Aorta (tissue), 5 donors: ENCODE results near the gene HK3. TPM values are rescaled to one million over a fixed set of nuclear protein-coding genes. Genes with fewer than 3 reads are reported as not detected.

ENCODE experiments used
- ATAC-seq: fragments of 200-7000 bp; cut with Tn5 transposase; one replicate; pipeline ENCODE4 v1.9.1; 2022; ENCODE audit warnings: moderate library complexity; ENCODE audit not compliant: low FRiP score
- DNase-seq, 2 donors: peaks; one replicate each; pipeline ENCODE4 v3.0.0-alpha.2; 2020
- H3K27ac ChIP-seq, 2 donors: one replicate each; pipeline ENCODE4 v1.5.1; 2013; ENCODE audit warnings: low read length in 2 of 2, mild to moderate bottlenecking in 2 of 2, moderate library complexity in 2 of 2, control low read depth in 1 of 2, inconsistent platforms in 1 of 2, low read depth in 1 of 2
- H3K27me3 ChIP-seq, 2 donors: one replicate each; pipeline ENCODE4 v1.6.1; 2013; ENCODE audit warnings: control low read depth in 1 of 2, low read length in 1 of 2, mild to moderate bottlenecking in 1 of 2, moderate library complexity in 1 of 2; ENCODE audit not compliant: insufficient read depth in 2 of 2, control insufficient read depth in 1 of 2
- H3K36me3 ChIP-seq, 2 donors: one replicate each; pipeline ENCODE4 v1.6.1; 2013; ENCODE audit warnings: control low read depth in 1 of 2, low read length in 1 of 2, mild to moderate bottlenecking in 1 of 2; ENCODE audit not compliant: insufficient read depth in 2 of 2, control insufficient read depth in 1 of 2
- H3K4me1 ChIP-seq, 2 donors: one replicate each; pipeline ENCODE4 v1.6.1; 2013; ENCODE audit warnings: low read length in 2 of 2, control low read depth in 1 of 2, mild to moderate bottlenecking in 1 of 2, moderate library complexity in 1 of 2; ENCODE audit not compliant: insufficient read depth in 2 of 2, control insufficient read depth in 1 of 2
- H3K4me3 ChIP-seq, 2 donors: one replicate each; pipeline ENCODE4 v1.5.1; 2013; ENCODE audit warnings: low read length in 2 of 2, control low read depth in 1 of 2, mild to moderate bottlenecking in 1 of 2
- H3K9me3 ChIP-seq: one replicate; pipeline ENCODE4 v1.6.1; 2013; ENCODE audit warnings: mild to moderate bottlenecking, low read length; ENCODE audit not compliant: control insufficient read depth
- WGBS, 2 donors: extraction: QIAGEN DNeasy Blood & Tissue Kit; methylation state at CpG; one replicate each; pipeline ENCODE4 v1.1.7; 2013; 5-methylcytosine and 5-hydroxymethylcytosine counted together
- intact Hi-C, 2 donors: fragments of 100-400 bp; cut with DNase I; formaldehyde crosslinking; loops; one replicate each; pipeline versions ENCODE4 v1.14.2 to v1.15.0; 2022
- polyA plus RNA-seq, 2 donors: library from polyadenylated mRNA; stranded (reverse); fragments of 200-250 nt; gene quantifications; one replicate each; pipeline ENCODE4 v1.2.3, GENCODE V29; 2013
- total RNA-seq, 2 donors: library from RNA; stranded (reverse); fragmentation: NEBNext Ultra II Directional; extraction: Animal tissue kit (Norgen Biotek cat#: 25700); gene quantifications; one replicate each; pipeline ENCODE4 v1.2.1, GENCODE V29; 2021
- donor health status: healthy with polysubstance abuse.
- donor health status: Bipolar disorder and iron deficiency.
- donor health status: DM: no; HTN: no; CAD: no.
- donor health status: DM: no; HTN: no; CAD: no.
- donor health status: DM: yes; HTN: yes; CAD: no.

The HK3 gene
- total and polyA plus RNA-seq, 4 donors, result 7.9 to 38.8 (median 17.9) TPM

DNA sequence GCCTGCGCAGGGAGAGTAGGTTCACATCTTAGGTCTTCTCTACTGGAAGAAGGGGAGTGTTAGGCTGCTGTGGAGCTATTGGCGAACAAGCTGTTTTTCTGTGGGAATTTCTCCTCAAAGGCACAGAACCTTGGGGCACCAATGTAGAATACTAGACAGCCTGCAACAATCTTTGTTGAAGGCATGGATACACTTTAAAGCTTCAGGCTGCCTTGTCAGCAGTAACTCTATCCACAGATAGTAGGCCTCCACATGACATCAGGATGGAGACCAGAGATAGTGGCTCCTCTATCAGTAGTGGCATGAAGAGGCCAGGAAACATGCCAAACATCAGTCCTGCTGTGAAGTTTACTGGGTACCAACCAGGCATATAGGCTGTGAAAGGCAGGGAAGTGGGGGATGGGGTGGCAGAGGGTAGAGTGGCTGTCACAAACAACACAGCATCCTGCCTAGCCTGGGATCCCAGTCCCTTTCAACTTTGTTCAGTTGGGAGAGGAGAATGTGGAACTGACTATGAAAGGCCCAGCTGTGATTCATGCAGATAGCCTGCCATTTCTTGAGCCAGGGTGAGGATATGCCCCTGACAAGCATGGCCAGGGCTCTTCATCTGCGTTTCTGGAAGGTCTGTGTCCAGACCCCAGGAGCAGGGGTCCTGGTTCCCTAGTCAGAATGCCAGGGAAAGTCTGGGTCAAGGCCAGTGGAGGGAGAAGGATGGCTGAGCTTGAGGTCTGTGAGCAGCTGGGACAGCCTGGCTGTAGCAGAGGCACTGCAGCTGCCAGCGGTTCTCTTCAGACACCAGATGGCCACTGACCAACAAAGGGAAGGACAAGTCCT, 1.0 kb upstream of the HK3 start:
- ATAC-seq (no peak), DNase-seq (no peak)
- Histone ChIP-seq H3K27ac (no peak overlapping the region), H3K27me3 (no peaks in the 10 kb centered on the region), H3K4me1 (no peaks in the 10 kb centered on the region), H3K4me3 (no peak overlapping the region), H3K9me3 (no peaks in the 10 kb centered on the region), H3K36me3 (peaks cover 7 to 10% of the 10 kb centered on the region in 2 donors)
- 82 to 93% methylated on average over 4 of the region's 4 CpGs for WGBS, 2 donors
- intact Hi-C loops, result no loop called here

DNA sequence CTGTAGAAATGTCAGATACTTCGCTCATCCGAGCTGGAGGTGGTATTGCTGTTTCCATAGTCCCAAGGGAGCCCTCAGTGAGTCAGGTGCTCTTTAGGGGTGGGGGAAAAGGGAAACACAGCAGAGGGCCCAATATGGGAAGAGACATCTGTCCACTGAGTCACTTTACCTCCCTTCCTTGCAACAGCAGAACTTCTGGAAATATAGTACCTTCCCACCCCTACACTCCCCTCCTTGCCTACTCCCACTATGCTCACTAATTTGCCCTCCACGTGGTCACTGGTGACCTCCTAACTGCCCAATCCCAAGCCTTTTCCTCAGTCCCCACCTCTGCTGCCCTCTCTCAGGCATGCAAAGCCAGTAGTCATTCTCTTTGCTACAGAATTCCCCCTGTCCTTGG, 1.9 kb downstream of the HK3 start:
- ATAC-seq, result no peak

DNA sequence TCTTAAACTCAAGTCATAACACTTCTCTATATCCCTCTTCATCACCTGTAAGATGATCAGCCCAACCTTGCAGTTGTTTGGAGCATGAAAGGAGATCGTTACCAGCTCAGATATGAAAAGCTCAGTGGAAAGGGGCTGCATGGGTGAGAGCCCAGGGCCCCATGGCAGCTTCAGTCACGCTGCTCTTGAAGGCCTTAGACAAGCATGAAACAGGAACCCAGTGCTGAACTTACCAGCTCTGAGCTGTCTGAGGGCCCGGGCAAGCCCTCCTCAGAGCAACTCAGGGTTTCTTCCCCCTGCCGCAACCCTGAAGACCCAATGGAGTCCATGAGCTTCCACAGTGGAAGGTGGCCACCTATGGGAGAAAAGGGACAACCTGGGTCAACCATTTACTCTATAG, 3.3 kb downstream of the HK3 start:
- intact Hi-C loops, result no loop called here
- Histone ChIP-seq H3K4me1 (no peaks in the 10 kb centered on the region), H3K9me3 (no peaks in the 10 kb centered on the region), H3K36me3 (no peaks in the 10 kb centered on the region), H3K27me3 (no peaks in the 10 kb centered on the region), H3K4me3 (no peak overlapping the region), H3K27ac (no peak overlapping the region)
- WGBS, 2 donors, result 84 to 86% methylated on average over 4 of the region's 4 CpGs
- no peak for DNase-seq
- no peak for ATAC-seq

More for the DNA sequence above, 1.9 kb downstream of the HK3 start:
- intact Hi-C loops, result no loop called here
- 47 to 57% methylated on average over 3 of the region's 3 CpGs for WGBS, 2 donors
- H3K27me3 ChIP-seq, result no peaks in the 10 kb centered on the region
- DNase-seq, result no peak
- no peaks in the 10 kb centered on the region for H3K4me1 ChIP-seq
- H3K4me3 ChIP-seq, result no peak overlapping the region
- H3K27ac ChIP-seq, result no peak overlapping the region
- no peaks in the 10 kb centered on the region for H3K36me3 ChIP-seq
- no peaks in the 10 kb centered on the region for H3K9me3 ChIP-seq

DNA sequence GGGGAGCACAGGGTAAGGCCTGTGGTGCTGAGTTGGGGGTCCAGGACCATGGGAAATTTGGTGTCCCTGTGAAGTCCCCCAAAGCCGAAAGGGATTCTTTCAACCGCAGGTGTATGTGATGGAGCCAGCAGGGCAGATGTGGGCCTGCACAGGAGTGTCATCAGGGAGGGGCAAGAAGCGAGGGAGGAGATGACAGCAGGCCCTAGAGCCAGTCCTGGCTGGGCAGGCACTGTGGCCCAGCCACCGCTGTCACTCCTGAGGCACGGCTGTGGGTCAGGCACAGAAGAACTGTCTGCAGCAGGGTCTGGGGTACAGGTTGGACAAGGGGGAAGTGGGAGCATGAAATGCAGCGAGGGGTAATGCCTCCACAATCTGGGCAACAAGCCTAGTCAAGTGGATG, 4.8 kb downstream of the HK3 start:
- Histone ChIP-seq H3K9me3 (no peaks in the 10 kb centered on the region), H3K4me3 (no peak overlapping the region), H3K4me1 (no peaks in the 10 kb centered on the region), H3K27ac (no peak overlapping the region), H3K27me3 (no peaks in the 10 kb centered on the region), H3K36me3 (no peaks in the 10 kb centered on the region)
- 88 to 91% methylated on average over 6 of the region's 6 CpGs for WGBS, 2 donors
- intact Hi-C loops, result no loop called here
- ATAC-seq (no peak), DNase-seq (peak in 1 of 2 donors; percentile 42)

- no peak overlapping the region for H3K4me3 ChIP-seq
- WGBS, 2 donors, result 66 to 70% methylated on average over 3 of the region's 3 CpGs
- H3K4me1 ChIP-seq, result no peaks in the 10 kb centered on the region
- ATAC-seq (no peak), DNase-seq (no peak)
- intact Hi-C loops, result no loop called here
- H3K27me3 ChIP-seq, result no peaks in the 10 kb centered on the region
- no peak overlapping the region for H3K27ac ChIP-seq
- no peaks in the 10 kb centered on the region for H3K36me3 ChIP-seq
- H3K9me3 ChIP-seq, result no peaks in the 10 kb centered on the region
Measured at GRCh38 chr5:176892663-176893062, 6.5 kb downstream of the HK3 start.

DNA sequence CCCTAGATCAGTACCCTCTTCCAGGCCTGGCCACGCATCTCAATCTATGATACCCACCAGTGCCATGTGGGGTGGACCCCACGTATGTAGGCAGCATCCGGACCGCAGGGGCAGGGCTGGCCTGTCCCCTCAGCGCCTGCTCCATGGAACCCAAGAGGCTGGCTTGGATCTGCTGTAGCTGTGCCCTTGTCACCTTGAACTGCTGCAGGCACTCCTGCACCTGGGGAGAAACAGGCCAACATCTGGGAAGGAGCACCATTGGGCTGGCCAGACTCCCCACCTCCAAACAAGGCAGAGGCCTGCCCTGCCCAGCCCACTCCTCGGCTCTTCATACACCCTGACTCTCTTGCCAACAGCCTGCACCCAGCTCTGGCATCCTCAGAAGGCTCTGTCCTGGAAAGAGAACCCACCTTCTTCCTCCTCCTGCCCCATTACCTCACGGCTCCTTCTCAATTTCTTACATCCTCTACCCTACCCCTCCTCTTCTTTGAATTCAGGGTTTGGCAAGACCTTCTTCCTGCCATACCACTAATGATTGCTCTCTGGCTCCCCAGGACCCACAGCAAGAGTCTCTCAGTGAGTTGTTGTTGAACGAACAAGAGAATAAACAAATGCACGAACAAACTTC, 7.7 kb downstream of the HK3 start:
- Histone ChIP-seq H3K27ac (no peak overlapping the region), H3K4me3 (no peak overlapping the region), H3K4me1 (no peaks in the 10 kb centered on the region), H3K36me3 (no peaks in the 10 kb centered on the region), H3K27me3 (no peaks in the 10 kb centered on the region), H3K9me3 (no peaks in the 10 kb centered on the region)
- ATAC-seq (no peak), DNase-seq (peak in 1 of 2 donors; percentile 56)
- 76 to 81% methylated on average over 9 of the region's 9 CpGs for WGBS, 2 donors
- intact Hi-C loops, result no loop called here

GRCh38 chr5:176890455-176891330, 8.5 kb downstream of the HK3 start:
- no peak overlapping the region for H3K4me3 ChIP-seq
- no peak overlapping the region for H3K27ac ChIP-seq
- no peaks in the 10 kb centered on the region for H3K36me3 ChIP-seq
- WGBS, 2 donors, result 80 to 83% methylated on average over 9 of the region's 9 CpGs
- ATAC-seq (no peak), DNase-seq (peak in 1 of 2 donors; percentile 42)
- intact Hi-C loops, result no loop called here
- H3K4me1 ChIP-seq, result no peaks in the 10 kb centered on the region
- no peaks in the 10 kb centered on the region for H3K27me3 ChIP-seq
- H3K9me3 ChIP-seq, result no peaks in the 10 kb centered on the region

GRCh38 chr5:176889321-176890280, 9.5 kb downstream of the HK3 start:
- no peak overlapping the region for H3K4me3 ChIP-seq
- intact Hi-C loops, result no loop called here
- H3K36me3 ChIP-seq, result no peaks in the 10 kb centered on the region
- ATAC-seq, result no peak
- no peaks in the 10 kb centered on the region for H3K27me3 ChIP-seq
- WGBS, 2 donors, result 90 to 92% methylated on average over 24 of the region's 24 CpGs
- no peak overlapping the region for H3K27ac ChIP-seq
- no peaks in the 10 kb centered on the region for H3K9me3 ChIP-seq
- peak in 1 of 2 donors; percentile 67 for DNase-seq
- no peaks in the 10 kb centered on the region for H3K4me1 ChIP-seq
